Spleen (tissue), 11 donors: ENCODE results near the gene ALKBH5. TPM values are rescaled to one million over a fixed set of nuclear protein-coding genes. Genes with fewer than 3 reads are reported as not detected.

Source experiments
- DNase-seq: peaks from one replicate; pipeline ENCODE4 v3.0.0-alpha.2; 2020
- H3K27ac ChIP-seq, 8 donors: fragments of 200-600 bp; sonication (generic) in 7 of 8; 1 replicate in 4 of 8; 2 replicates in 4 of 8; pipeline versions ENCODE4 v1.5.0 to v1.8.0; 2016 to 2021; ENCODE audit warnings: inconsistent platforms in 4 of 8, mild to moderate bottlenecking in 4 of 8, moderate library complexity in 1 of 8
- H3K27me3 ChIP-seq, 7 donors: fragments of 200-600 bp; sonication (generic) in 6 of 7; replicated peaks in 1 of 7; 1 replicate in 4 of 7; 2 replicates in 3 of 7; pipeline versions ENCODE4 v1.5.0 to v1.8.0; 2016 to 2021; ENCODE audit warnings: inconsistent platforms in 3 of 7, mild to moderate bottlenecking in 1 of 7
- H3K36me3 ChIP-seq, 6 donors: fragments of 200-600 bp; sonication (generic) in 5 of 6; 1 replicate in 4 of 6; 2 replicates in 2 of 6; pipeline versions ENCODE4 v1.5.0 to v1.8.0; 2016 to 2021; ENCODE audit warnings: inconsistent platforms in 2 of 6
- H3K4me1 ChIP-seq, 6 donors: fragments of 200-600 bp; sonication (generic) in 5 of 6; 1 replicate in 3 of 6; 2 replicates in 3 of 6; pipeline versions ENCODE4 v1.5.0 to v1.8.0; 2016 to 2021; ENCODE audit warnings: inconsistent platforms in 3 of 6
- H3K4me3 ChIP-seq, 8 donors: fragments of 200-600 bp; sonication (generic) in 7 of 8; 1 replicate in 4 of 8; 2 replicates in 4 of 8; pipeline versions ENCODE4 v1.5.0 to v1.8.0; 2016 to 2021; ENCODE audit warnings: inconsistent platforms in 4 of 8, mild to moderate bottlenecking in 4 of 8, moderate library complexity in 2 of 8
- H3K9me3 ChIP-seq, 8 donors: fragments of 200-600 bp; sonication (generic) in 7 of 8; 1 replicate in 4 of 8; 2 replicates in 4 of 8; pipeline versions ENCODE4 v1.5.0 to v1.8.0; 2016 to 2021; ENCODE audit warnings: inconsistent platforms in 4 of 8
- POLR2A ChIP-seq, 3 donors: fragments of 450-650 bp; IDR thresholded peaks; one replicate each; pipeline ENCODE4 v1.5.1; 2017; ENCODE audit warnings: antibody characterized with exemption in 3 of 3, mild to moderate bottlenecking in 1 of 3
- POLR2AphosphoS5 ChIP-seq, 3 donors: sonication (generic); formaldehyde crosslinking; IDR thresholded peaks; one replicate each; pipeline ENCODE4 v1.5.1; 2017; ENCODE audit warnings: antibody characterized with exemption in 3 of 3
- WGBS, 5 donors: extraction: QIAGEN DNeasy Blood & Tissue Kit in 3 of 5; methylation state at CpG; one replicate each; pipeline versions ENCODE4 v1.1.5 to v1.1.7; 2013 to 2018; 5-methylcytosine and 5-hydroxymethylcytosine counted together
- intact Hi-C: fragments of 100-400 bp; cut with DNase I; formaldehyde crosslinking; loops from one replicate; pipeline ENCODE4 v1.15.0; 2023; ENCODE audit warnings: low total_unique reads
- polyA plus RNA-seq, 3 donors: library from polyadenylated mRNA; stranded (reverse); fragments of 200-250 nt; gene quantifications; one replicate each; pipeline ENCODE4 v1.2.1, GENCODE V29; 2013
- total RNA-seq, 7 donors: library from RNA; depleted of rRNA in 3 of 7; stranded (reverse); fragments of >200 nt in 3 of 7; fragmentation: NEBNext Ultra II Directional in 4 of 7; extraction: Animal tissue kit (Norgen Biotek cat#: 25700) in 4 of 7; gene quantifications; one replicate each; pipeline versions ENCODE4 v1.1.0 to v1.2.1, GENCODE V29; 2016 to 2021
- TF ChIP-seq, protein P1 (sequence below), 11 experiments: fragments of 200-600 bp in 7 of 11; fragments of 450-650 bp in 4 of 11; sonication (generic) in 4 of 11; IDR thresholded peaks in 8 of 11; conservative IDR thresholded peaks in 3 of 11; 1 replicate in 7 of 11; 2 replicates in 4 of 11; pipeline versions ENCODE4 v1.4.0 to v1.8.0; 2016 to 2021; ENCODE audit warnings: antibody characterized with exemption in 11 of 11, inconsistent platforms in 4 of 11, mild to moderate bottlenecking in 1 of 11
- donor health status: healthy with polysubstance abuse.
- donor health status: DM: no; HTN: no; CAD: no; lungs with moderate emphysema.
- donor health status: DM: no; HTN: no; CAD: no.
- donor health status: Bipolar disorder and iron deficiency.
- donor health status: healthy.
- donor health status: DM: no; HTN: no; CAD: no.
- donor health status: DM: yes; HTN: yes; CAD: no.

ALKBH5 gene
- total and polyA plus RNA-seq, 10 donors = 27.1 to 120 (median 94.3) TPM

DNA sequence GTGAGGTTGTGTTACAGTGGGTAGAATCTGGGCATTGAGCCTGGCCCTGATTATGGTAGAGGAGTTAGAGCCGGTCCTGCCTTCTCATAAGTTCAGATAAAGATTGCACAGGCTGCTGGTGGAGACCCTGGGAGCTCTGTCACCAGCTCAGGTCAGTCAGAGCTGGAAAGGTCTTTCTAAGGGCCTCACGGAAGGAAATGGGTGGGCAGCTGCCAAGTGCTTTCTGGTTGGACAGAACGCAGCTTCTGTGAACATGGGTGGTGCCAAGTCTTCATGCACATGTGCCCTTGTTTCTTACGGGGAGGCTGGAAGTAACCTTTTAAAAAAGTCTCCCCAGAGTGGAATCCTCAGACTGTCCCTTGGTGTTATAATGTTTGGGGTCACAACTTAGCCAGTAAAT is 14.9 kb downstream of the ALKBH5 start:
- WGBS, 5 donors = 40 to 66% (median 51%) methylated on average over 4 of the region's 4 CpGs
- no peak for DNase-seq
- peaks cover 11 to 74% (median 50%) of the 10 kb centered on the region in 6 donors for H3K4me1 ChIP-seq
- no peak overlapping the region for H3K27ac ChIP-seq
- TF ChIP-seq POLR2AphosphoS5 (IDR thresholded peaks at IDR 0.05) = no peak
- TF ChIP-seq POLR2A (IDR thresholded peaks at IDR 0.05) = no peak
- TF ChIP-seq, protein P1, sequence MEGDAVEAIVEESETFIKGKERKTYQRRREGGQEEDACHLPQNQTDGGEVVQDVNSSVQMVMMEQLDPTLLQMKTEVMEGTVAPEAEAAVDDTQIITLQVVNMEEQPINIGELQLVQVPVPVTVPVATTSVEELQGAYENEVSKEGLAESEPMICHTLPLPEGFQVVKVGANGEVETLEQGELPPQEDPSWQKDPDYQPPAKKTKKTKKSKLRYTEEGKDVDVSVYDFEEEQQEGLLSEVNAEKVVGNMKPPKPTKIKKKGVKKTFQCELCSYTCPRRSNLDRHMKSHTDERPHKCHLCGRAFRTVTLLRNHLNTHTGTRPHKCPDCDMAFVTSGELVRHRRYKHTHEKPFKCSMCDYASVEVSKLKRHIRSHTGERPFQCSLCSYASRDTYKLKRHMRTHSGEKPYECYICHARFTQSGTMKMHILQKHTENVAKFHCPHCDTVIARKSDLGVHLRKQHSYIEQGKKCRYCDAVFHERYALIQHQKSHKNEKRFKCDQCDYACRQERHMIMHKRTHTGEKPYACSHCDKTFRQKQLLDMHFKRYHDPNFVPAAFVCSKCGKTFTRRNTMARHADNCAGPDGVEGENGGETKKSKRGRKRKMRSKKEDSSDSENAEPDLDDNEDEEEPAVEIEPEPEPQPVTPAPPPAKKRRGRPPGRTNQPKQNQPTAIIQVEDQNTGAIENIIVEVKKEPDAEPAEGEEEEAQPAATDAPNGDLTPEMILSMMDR (IDR thresholded peaks at IDR 0.05 in 8 of 11, conservative IDR thresholded peaks at IDR 0.05 in 3 of 11) = no peak
- intact Hi-C loops = no loop called here
- H3K9me3 ChIP-seq = no peaks in the 10 kb centered on the region
- no peak overlapping the region for H3K4me3 ChIP-seq
- H3K36me3 ChIP-seq = peaks cover 0 to 100% (median 67%) of the 10 kb centered on the region in 6 donors
- no peaks in the 10 kb centered on the region for H3K27me3 ChIP-seq

DNA sequence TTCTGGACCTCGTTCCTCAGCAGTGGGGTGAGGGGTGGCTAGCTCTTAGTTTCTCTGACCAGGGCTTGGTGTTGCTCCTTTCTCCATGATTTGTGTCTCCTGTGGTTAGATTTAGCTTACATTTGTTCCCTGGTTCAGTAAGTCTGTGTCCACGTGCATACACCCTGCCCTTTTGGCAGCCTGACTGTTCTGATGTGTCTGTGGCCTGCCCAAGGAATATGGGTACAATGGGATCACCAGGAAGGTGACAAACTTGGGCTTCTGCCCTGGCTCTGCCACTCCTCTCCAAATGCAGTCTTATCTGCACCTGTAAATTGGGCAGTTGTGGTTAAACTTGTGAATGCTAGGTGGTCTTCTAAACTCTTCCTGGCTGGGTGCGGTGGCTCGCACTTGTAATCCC is 17.5 kb downstream of the ALKBH5 start:
- 71 to 94% (median 84%) methylated on average over 4 of the region's 4 CpGs for WGBS, 5 donors
- peaks cover 0 to 100% (median 63%) of the 10 kb centered on the region in 6 donors for H3K36me3 ChIP-seq
- no peaks in the 10 kb centered on the region for H3K27me3 ChIP-seq
- intact Hi-C loops = no loop called here
- DNase-seq = no peak
- H3K4me3 ChIP-seq = no peak overlapping the region
- H3K4me1 ChIP-seq = peaks cover 11 to 52% (median 41%) of the 10 kb centered on the region in 6 donors
- TF ChIP-seq, protein P1 (IDR thresholded peaks at IDR 0.05 in 8 of 11, conservative IDR thresholded peaks at IDR 0.05 in 3 of 11) = no peak
- TF ChIP-seq POLR2AphosphoS5 (IDR thresholded peaks at IDR 0.05) = no peak
- TF ChIP-seq POLR2A (IDR thresholded peaks at IDR 0.05) = no peak
- no peak overlapping the region for H3K27ac ChIP-seq
- H3K9me3 ChIP-seq = no peaks in the 10 kb centered on the region

DNA sequence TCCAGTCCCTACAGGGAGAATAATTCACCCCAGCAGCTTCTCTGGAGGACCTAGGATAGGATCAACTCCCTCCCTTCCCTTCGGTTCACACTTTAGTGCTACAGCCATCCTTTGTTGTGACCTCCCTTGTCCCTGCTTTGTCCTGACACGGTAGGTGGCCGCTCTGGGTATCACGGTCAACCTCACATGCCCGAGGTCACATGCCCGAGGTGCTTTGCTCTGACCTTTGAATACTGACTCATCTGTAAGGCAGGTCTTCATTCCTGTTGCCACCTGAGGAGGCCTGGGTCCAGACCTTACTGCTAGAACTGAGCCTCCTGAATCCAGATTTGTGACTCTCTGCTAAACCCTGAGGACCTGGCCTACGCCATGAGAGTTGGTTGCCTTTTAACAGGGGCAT is 19.7 kb downstream of the ALKBH5 start:
- TF ChIP-seq, protein P1 (IDR thresholded peaks at IDR 0.05 in 8 of 11, conservative IDR thresholded peaks at IDR 0.05 in 3 of 11) = no peak
- TF ChIP-seq POLR2A (IDR thresholded peaks at IDR 0.05) = no peak
- Histone ChIP-seq H3K4me3 (no peak overlapping the region), H3K4me1 (peaks cover 7 to 32% (median 21%) of the 10 kb centered on the region in 6 donors), H3K9me3 (no peaks in the 10 kb centered on the region), H3K36me3 (peaks cover 0 to 100% (median 66%) of the 10 kb centered on the region in 6 donors), H3K27ac (no peak overlapping the region), H3K27me3 (no peaks in the 10 kb centered on the region)
- intact Hi-C loops = no loop called here
- DNase-seq = no peak
- 86 to 91% (median 88%) methylated on average over 7 of the region's 7 CpGs for WGBS, 5 donors

DNA sequence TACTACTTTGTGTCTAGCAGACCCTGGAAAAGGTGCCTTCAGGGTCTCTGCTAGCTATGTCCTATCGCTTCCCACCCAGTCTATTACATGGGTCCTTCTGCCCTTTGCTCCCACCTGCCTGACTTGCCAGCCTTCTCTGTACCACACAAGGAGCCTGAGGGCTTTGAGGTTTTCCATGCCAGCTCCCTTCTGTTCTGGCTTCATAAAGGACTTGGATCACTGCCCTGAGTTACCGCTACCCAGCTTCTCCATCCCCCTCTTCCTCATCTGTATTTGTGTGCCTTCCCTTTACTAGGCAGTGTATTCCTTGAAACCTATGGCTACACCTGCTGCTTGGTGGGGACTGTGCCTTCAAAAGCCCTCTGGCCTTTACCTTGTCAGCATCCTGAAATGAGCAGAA is 22.2 kb downstream of the ALKBH5 start:
- peaks cover 4 to 100% (median 78%) of the 10 kb centered on the region in 6 donors for H3K36me3 ChIP-seq
- H3K27me3 ChIP-seq = no peaks in the 10 kb centered on the region
- TF ChIP-seq POLR2A (IDR thresholded peaks at IDR 0.05) (no peak), POLR2AphosphoS5 (IDR thresholded peaks at IDR 0.05) (no peak)
- TF ChIP-seq, protein P1 (IDR thresholded peaks at IDR 0.05 in 8 of 11, conservative IDR thresholded peaks at IDR 0.05 in 3 of 11) = no peak
- intact Hi-C loops = no loop called here
- 95 to 98% (median 96%) methylated on average over 2 of the region's 2 CpGs for WGBS, 5 donors
- no peak overlapping the region for H3K4me3 ChIP-seq
- no peaks in the 10 kb centered on the region for H3K9me3 ChIP-seq
- DNase-seq = no peak
- peaks cover 0 to 7% (median 2%) of the 10 kb centered on the region in 6 donors for H3K4me1 ChIP-seq
- H3K27ac ChIP-seq = no peak overlapping the region
